ENCODE results near the gene ZNF438. TPM values are rescaled to one million over a fixed set of nuclear protein-coding genes. Genes with fewer than 3 reads are reported as not detected.
A peak's percentile ranks its signal among the peaks of the same experiment; 100 is the strongest.
"Not testable (repeated sequence)": the region's sequence is repeated elsewhere in the genome, so short reads cannot be mapped to it uniquely, and the experiment has no call there.

ZNF438 gene
- total RNA-seq, 1 donor, result 4.7 TPM

GRCh38 chr10:30959836-30960210 lies 71.8 kb downstream of the ZNF438 start:
- DNase-seq (ENCODE audit: low read depth), result no peak
- no peak for TF ChIP-seq CTCF (IDR thresholded peaks at IDR 0.05; ENCODE audit: insufficient read depth, low read depth, low read length)
- H3K4me3 ChIP-seq (ENCODE audit: low read depth, low read length), result no peak overlapping the region

- DNase-seq (ENCODE audit: low read depth); H3K4me3 ChIP-seq (ENCODE audit: low read depth, low read length): not testable (repeated sequence)
These were observed 82.4 kb downstream of the ZNF438 start for GRCh38 chr10:30949218-30949617.

- TF ChIP-seq CTCF (IDR thresholded peaks at IDR 0.05; ENCODE audit: insufficient read depth, low read depth, low read length), result no peak
These were observed 87.7 kb downstream of the ZNF438 start for GRCh38 chr10:30944005-30944404.

GRCh38 chr10:30943451-30943850 lies 88.2 kb downstream of the ZNF438 start:
- DNase-seq (ENCODE audit: low read depth), result no peak
- no peak for TF ChIP-seq CTCF (IDR thresholded peaks at IDR 0.05; ENCODE audit: insufficient read depth, low read depth, low read length)
- H3K4me3 ChIP-seq (ENCODE audit: low read depth, low read length), result no peak overlapping the region

More at GRCh38 chr10:30944005-30944404, 87.7 kb downstream of the ZNF438 start:
- H3K4me3 ChIP-seq (ENCODE audit: low read depth, low read length), result no peak overlapping the region
- no peak for DNase-seq (ENCODE audit: low read depth)

GRCh38 chr10:30940256-30940655 lies 91.4 kb downstream of the ZNF438 start:
- TF ChIP-seq CTCF (IDR thresholded peaks at IDR 0.05; ENCODE audit: insufficient read depth, low read depth, low read length), result no peak
- H3K4me3 ChIP-seq (ENCODE audit: low read depth, low read length), result no peak overlapping the region
- DNase-seq (ENCODE audit: low read depth), result no peak

- no peak overlapping the region for H3K4me3 ChIP-seq (ENCODE audit: low read depth, low read length)
- TF ChIP-seq CTCF (IDR thresholded peaks at IDR 0.05; ENCODE audit: insufficient read depth, low read depth, low read length), result no peak
- DNase-seq (ENCODE audit: low read depth), result no peak
These were observed 91.9 kb downstream of the ZNF438 start for GRCh38 chr10:30939643-30940251.

GRCh38 chr10:30935078-30935477 lies 96.6 kb downstream of the ZNF438 start:
- no peak for TF ChIP-seq CTCF (IDR thresholded peaks at IDR 0.05; ENCODE audit: insufficient read depth, low read depth, low read length)
- peak; percentile 79 for DNase-seq (ENCODE audit: low read depth)
- no peak overlapping the region for H3K4me3 ChIP-seq (ENCODE audit: low read depth, low read length)
